Measurements from ENCODE around the gene SLC35B3. TPM values are rescaled to one million over a fixed set of nuclear protein-coding genes. Genes with fewer than 3 reads are reported as not detected.

The SLC35B3 gene
- 16.8 and 21.5 TPM in 2 replicates for total RNA-seq
- polyA plus RNA-seq, result 9.8 and 11.9 TPM in 2 replicates
- polyA plus RNA-seq (2011; cell fraction: cytosol; rRNA removed), result 12.4 and 13.3 TPM in 2 replicates
- 12.8 and 16.8 TPM in 2 replicates for polyA plus RNA-seq (2011; cell fraction: nucleus; rRNA removed)
- polyA plus RNA-seq (2012), result 19.1 and 23.0 TPM in 2 replicates
- 7.4 and 9.2 TPM in 2 replicates for polyA minus RNA-seq
- polyA minus RNA-seq (2011; cell fraction: cytosol; rRNA and poly(A)+ RNA removed), result 2.3 TPM
- 9.0 and 9.1 TPM in 2 replicates for polyA minus RNA-seq (2011; cell fraction: nucleus; rRNA and poly(A)+ RNA removed)
- Bru-seq, nascent RNA, result percentile 89 among the genes with signal in this experiment
- BruChase-seq, experiment 1, labeled RNA remaining after a 6-hour chase, result percentile 70 among the genes with signal in this experiment
- percentile 75 among the genes with signal in this experiment for BruChase-seq, experiment 2, labeled RNA remaining after a 2-hour chase
- long read RNA-seq, transcript SLC35B3-202 (11 exons, 1,973 nt), result major isoform, 23 of 65 reads
- long read RNA-seq, partial matches to known transcripts, result 10 of 65 reads
- long read RNA-seq, other reads (novel, unspliced or antisense), result 30 of 65 reads

GRCh38 chr6:8435093-8435844 is at the start of gene SLC35B3:
TSS of gene SLC35B3 (minus strand) at chr6:8435545.
- no peak for TF ChIP-seq JUN (IDR thresholded peaks at IDR 0.05; ENCODE audit: borderline replicate concordance, insufficient read depth, insufficient read length, low read depth)
- TF ChIP-seq CTCF (IDR thresholded peaks at IDR 0.05; ENCODE audit: extremely low read depth in 1 of 2, insufficient read depth in 1 of 2, low read depth in 1 of 2, low read length in 2 of 2), result no peak
- TF ChIP-seq POLR2AphosphoS5 (IDR thresholded peaks at IDR 0.05; ENCODE audit: insufficient read depth, low read depth, low read length), result peak; percentile 84
- no peak for TF ChIP-seq GATA2 (IDR thresholded peaks at IDR 0.05; ENCODE audit: insufficient read depth, insufficient read length, low read depth, low read length)
- TF ChIP-seq MAX (IDR thresholded peaks at IDR 0.05; ENCODE audit: insufficient read depth, insufficient read length), result no peak
- peak; percentile 83 for TF ChIP-seq POLR2A (IDR thresholded peaks at IDR 0.05; ENCODE audit: low read depth, low read length)
- TF ChIP-seq EZH2 (IDR thresholded peaks at IDR 0.05; ENCODE audit: borderline replicate concordance, low read depth, low read length, severe bottlenecking), result no peak
- peak; percentile 33 for TF ChIP-seq MYC (IDR thresholded peaks at IDR 0.05; ENCODE audit: low read depth, low read length)
- no peak for TF ChIP-seq FOS (IDR thresholded peaks at IDR 0.05; ENCODE audit: borderline replicate concordance, insufficient read depth, low read length)
- dilution Hi-C loops (cut with MboI; ENCODE audit: extremely low pct_ligation_motif_present, low sequenced_read_pairs) (no loop called here), intact Hi-C loops (cut with micrococcal nuclease) (loop anchor here (10.0 kb wide), 1 partner anchor 1990 kb away; no protein-coding TSS in a partner anchor)
- TSS peak; percentile 58 for BruUV-seq (replicated peaks)
- POLR2A ChIA-PET, result interaction anchor here (1.2 kb wide), 1 partner anchor 16 kb away, joined by 3 read pairs; no protein-coding TSS in a partner anchor
- Histone ChIP-seq H3K36me3 (ENCODE audit: control insufficient read depth in 2 of 2, extremely low read depth in 1 of 2, insufficient read depth in 2 of 2, low read length in 2 of 2) (no peaks in the 10 kb centered on the region), H2AFZ (ENCODE audit: low read depth, low read length) (peak within 1 kb of the TSS; percentile 97), H3K4me3 (replicated peaks in 1 of 3; ENCODE audit: insufficient read depth in 1 of 3, low read depth in 1 of 3, low read length in 3 of 3) (peak within 1 kb of the TSS; percentile 75 to 93 (median 85)), H3K9me1 (replicated peaks; ENCODE audit: control insufficient read depth, extremely low read depth, insufficient read depth, low read length) (no peaks in the 10 kb centered on the region), H4K20me1 (replicated peaks; ENCODE audit: control insufficient read depth, extremely low read depth, insufficient read depth, low read length) (no peaks in the 10 kb centered on the region), H3K4me1 (ENCODE audit: control insufficient read depth, extremely low read depth, insufficient read depth, low read length) (peaks cover 17% of the 10 kb centered on the region), H3K27me3 (ENCODE audit: control insufficient read depth in 2 of 2, insufficient read depth in 2 of 2, low read length in 2 of 2) (no peaks in the 10 kb centered on the region), H3K9me3 (replicated peaks; ENCODE audit: control insufficient read depth, insufficient read depth, low read length) (no peaks in the 10 kb centered on the region), H3K9ac (replicated peaks; ENCODE audit: extremely low read depth, insufficient read depth, low read length) (peak within 1 kb of the TSS; percentile 96), H3K27ac (ENCODE audit: insufficient read depth, low read depth, low read length) (peak within 1 kb of the TSS; percentile 74), H3K4me2 (ENCODE audit: insufficient read depth, low read length) (peak within 1 kb of the TSS; percentile 98), H3K79me2 (ENCODE audit: control insufficient read depth, insufficient read depth, low read length) (peaks cover 38% of the 10 kb centered on the region)
- CTCF ChIA-PET, result interaction anchor here (1.4 kb wide), 1 partner anchor 1994 kb away, joined by 5 read pairs; no protein-coding TSS in a partner anchor
- DNase-seq (ENCODE audit: low read depth, low spot score) (peak; percentile 91), FAIRE-seq (peak; percentile 78)

All from endothelial cell of umbilical vein (primary cell).